CD4-positive, CD25-positive, alpha-beta regulatory T cell (primary cell): ENCODE results near the gene CDK5RAP2. TPM values are rescaled to one million over a fixed set of nuclear protein-coding genes. Genes with fewer than 3 reads are reported as not detected.

Experiments
- ATAC-seq, 2 donors: fragments of 150-1000 bp; cut with Tn5 transposase; one replicate each; pipeline ENCODE4 v1.10.0; 2021; ENCODE audit warnings: low read depth in 2 of 2, moderate number of reproducible peaks in 2 of 2, moderate library complexity in 1 of 2
- DNase-seq, 3 donors: peaks; one replicate each; pipeline versions ENCODE4 v3.0.0 to v3.0.0-alpha.2; 2012 to 2022; ENCODE audit warnings: mixed read lengths in 1 of 3
- H3K27ac ChIP-seq: one replicate; pipeline ENCODE4 v1.7.0; 2013; ENCODE audit warnings: mild to moderate bottlenecking, low read length; ENCODE audit not compliant: insufficient read depth, poor library complexity, severe bottlenecking
- H3K27me3 ChIP-seq: one replicate; pipeline ENCODE4 v1.7.0; 2013; ENCODE audit warnings: low read length; ENCODE audit not compliant: control insufficient read depth, insufficient read depth
- H3K36me3 ChIP-seq: one replicate; pipeline ENCODE4 v1.7.0; 2013; ENCODE audit warnings: mild to moderate bottlenecking, low read length, moderate library complexity; ENCODE audit not compliant: control insufficient read depth, insufficient read depth
- H3K4me1 ChIP-seq: 2 replicates; pipeline ENCODE4 v1.7.0; 2013; ENCODE audit warnings: mild to moderate bottlenecking, low read length; ENCODE audit not compliant: insufficient read depth, control insufficient read depth, poor library complexity, severe bottlenecking
- H3K4me3 ChIP-seq: one replicate; pipeline ENCODE4 v1.7.0; 2013; ENCODE audit warnings: low read depth, mild to moderate bottlenecking, low read length, moderate library complexity
- H3K9me3 ChIP-seq, 2 experiments: 1 replicate in 1 of 2; 2 replicates in 1 of 2; pipeline ENCODE4 v1.7.0; 2013; ENCODE audit warnings: low read length in 2 of 2, mild to moderate bottlenecking in 1 of 2, moderate library complexity in 1 of 2; ENCODE audit not compliant: control insufficient read depth in 2 of 2
- H3K27ac Mint-ChIP-seq, 3 donors: one replicate each; pipeline ENCODE4 v1.8.0; 2020 to 2022; ENCODE audit warnings: mild to moderate bottlenecking in 3 of 3, mixed read lengths in 3 of 3, moderate library complexity in 2 of 3
- H3K27me3 Mint-ChIP-seq: one replicate; pipeline ENCODE4 v1.8.0; 2022; ENCODE audit warnings: mild to moderate bottlenecking, mixed read lengths
- H3K36me3 Mint-ChIP-seq: one replicate; pipeline ENCODE4 v1.8.0; 2020; ENCODE audit warnings: mixed read lengths
- H3K4me1 Mint-ChIP-seq, 4 donors: one replicate each; pipeline ENCODE4 v1.8.0; 2020 to 2022; ENCODE audit warnings: mixed read lengths in 4 of 4, mild to moderate bottlenecking in 1 of 4
- H3K4me3 Mint-ChIP-seq, 4 donors: one replicate each; pipeline ENCODE4 v1.8.0; 2020 to 2022; ENCODE audit warnings: mild to moderate bottlenecking in 4 of 4, mixed read lengths in 4 of 4, moderate library complexity in 3 of 4
- H3K9me3 Mint-ChIP-seq, 7 donors: one replicate each; pipeline ENCODE4 v1.8.0; 2020 to 2022; ENCODE audit warnings: mixed read lengths in 7 of 7, mild to moderate bottlenecking in 3 of 7, moderate library complexity in 2 of 7
- polyA plus RNA-seq, 4 donors: library from polyadenylated mRNA; unstranded; fragments of 300-500 nt; fragmentation: Illumina TruSeq; gene quantifications; one replicate each; pipeline ENCODE4 v1.2.3, GENCODE V29; 2021
- total RNA-seq: library from RNA; stranded (reverse); gene quantifications from one replicate; pipeline ENCODE4 v1.2.3, GENCODE V29; 2022

CDK5RAP2 gene
- total and polyA plus RNA-seq, 5 donors from 2014 or later = 14.6 to 64.5 (median 16.9) TPM

- Mint-ChIP-seq H3K4me1 (peaks cover 12 to 28% (median 21%) of the 10 kb centered on the region in 4 donors), H3K9me3 (no peaks in the 10 kb centered on the region), H3K27ac (no peak overlapping the region), H3K36me3 (peaks cover 62% of the 10 kb centered on the region), H3K27me3 (no peaks in the 10 kb centered on the region), H3K4me3 (no peak overlapping the region)
- Histone ChIP-seq H3K36me3 (peaks cover 35% of the 10 kb centered on the region), H3K27me3 (no peaks in the 10 kb centered on the region), H3K4me1 (no peaks in the 10 kb centered on the region), H3K9me3 (no peaks in the 10 kb centered on the region), H3K4me3 (no peak overlapping the region), H3K27ac (no peak overlapping the region)
- DNase-seq (no peak), ATAC-seq (no peak)
These were observed 147.4 kb downstream of the CDK5RAP2 start for GRCh38 chr9:120432600-120432999.

- no peak overlapping the region for H3K4me3 ChIP-seq
- no peak overlapping the region for H3K27ac ChIP-seq
- ATAC-seq = no peak
- Mint-ChIP-seq H3K4me1 (peaks cover 12 to 28% (median 21%) of the 10 kb centered on the region in 4 donors), H3K27me3 (no peaks in the 10 kb centered on the region), H3K9me3 (no peaks in the 10 kb centered on the region), H3K27ac (no peak overlapping the region), H3K36me3 (peaks cover 63% of the 10 kb centered on the region), H3K4me3 (no peak overlapping the region)
- no peaks in the 10 kb centered on the region for H3K27me3 ChIP-seq
- DNase-seq = no peak
- H3K4me1 ChIP-seq = no peaks in the 10 kb centered on the region
- peaks cover 31% of the 10 kb centered on the region for H3K36me3 ChIP-seq
- H3K9me3 ChIP-seq = no peaks in the 10 kb centered on the region
These were observed 148.7 kb downstream of the CDK5RAP2 start for GRCh38 chr9:120431268-120431667.

GRCh38 chr9:120424248-120424647 lies 155.7 kb downstream of the CDK5RAP2 start:
- Mint-ChIP-seq H3K27ac (peak overlapping the region in 1 of 3 donors; percentile 17), H3K4me1 (peaks cover 0 to 10% (median 3%) of the 10 kb centered on the region in 4 donors), H3K4me3 (no peak overlapping the region), H3K27me3 (no peaks in the 10 kb centered on the region), H3K9me3 (no peaks in the 10 kb centered on the region), H3K36me3 (peaks cover 59% of the 10 kb centered on the region)
- Histone ChIP-seq H3K9me3 (no peaks in the 10 kb centered on the region), H3K27me3 (no peaks in the 10 kb centered on the region), H3K4me1 (no peaks in the 10 kb centered on the region), H3K4me3 (no peak overlapping the region), H3K27ac (no peak overlapping the region), H3K36me3 (peaks cover 60% of the 10 kb centered on the region)
- no peak for ATAC-seq
- no peak for DNase-seq

- ATAC-seq (no peak), DNase-seq (no peak)
- H3K27ac ChIP-seq = no peak overlapping the region
- peaks cover 59% of the 10 kb centered on the region for H3K36me3 Mint-ChIP-seq
- H3K4me1 Mint-ChIP-seq = peaks cover 0 to 10% (median 3%) of the 10 kb centered on the region in 4 donors
- no peaks in the 10 kb centered on the region for H3K27me3 Mint-ChIP-seq
- no peak overlapping the region for H3K4me3 ChIP-seq
- H3K4me3 Mint-ChIP-seq = no peak overlapping the region
- peak overlapping the region in 1 of 3 donors; percentile 37 for H3K27ac Mint-ChIP-seq
- no peaks in the 10 kb centered on the region for H3K9me3 Mint-ChIP-seq
- H3K4me1 ChIP-seq = no peaks in the 10 kb centered on the region
- no peaks in the 10 kb centered on the region for H3K27me3 ChIP-seq
- H3K36me3 ChIP-seq = peaks cover 65% of the 10 kb centered on the region
- no peaks in the 10 kb centered on the region for H3K9me3 ChIP-seq
These were observed 156.2 kb downstream of the CDK5RAP2 start for GRCh38 chr9:120423812-120424211.

- H3K9me3 Mint-ChIP-seq = no peaks in the 10 kb centered on the region
- H3K4me3 Mint-ChIP-seq = no peak overlapping the region
These were observed 158.0 kb downstream of the CDK5RAP2 start for GRCh38 chr9:120421977-120422376.

GRCh38 chr9:120418315-120418714 lies 161.7 kb downstream of the CDK5RAP2 start:
- peaks cover 57% of the 10 kb centered on the region for H3K36me3 ChIP-seq
- no peaks in the 10 kb centered on the region for H3K27me3 ChIP-seq
- no peak overlapping the region for H3K4me3 ChIP-seq
- Mint-ChIP-seq H3K9me3 (no peaks in the 10 kb centered on the region), H3K27me3 (no peaks in the 10 kb centered on the region), H3K4me1 (peaks cover 0 to 4% (median 1%) of the 10 kb centered on the region in 4 donors), H3K4me3 (no peak overlapping the region), H3K36me3 (peaks cover 66% of the 10 kb centered on the region), H3K27ac (peak overlapping the region in 2 of 3 donors; percentile 49 to 59)
- no peak overlapping the region for H3K27ac ChIP-seq
- no peak for ATAC-seq
- no peaks in the 10 kb centered on the region for H3K4me1 ChIP-seq
- H3K9me3 ChIP-seq = no peaks in the 10 kb centered on the region
- DNase-seq = no peak

More at GRCh38 chr9:120421977-120422376, 158.0 kb downstream of the CDK5RAP2 start:
- Histone ChIP-seq H3K9me3 (no peaks in the 10 kb centered on the region), H3K4me3 (no peak overlapping the region), H3K27ac (no peak overlapping the region), H3K36me3 (peaks cover 73% of the 10 kb centered on the region), H3K27me3 (no peaks in the 10 kb centered on the region), H3K4me1 (no peaks in the 10 kb centered on the region)
- H3K27ac Mint-ChIP-seq = peak overlapping the region in 2 of 3 donors; percentile 53 to 67
- DNase-seq (no peak), ATAC-seq (no peak)
- peaks cover 0 to 12% (median 4%) of the 10 kb centered on the region in 4 donors for H3K4me1 Mint-ChIP-seq
- no peaks in the 10 kb centered on the region for H3K27me3 Mint-ChIP-seq
- H3K36me3 Mint-ChIP-seq = peaks cover 68% of the 10 kb centered on the region

- ATAC-seq (no peak), DNase-seq (no peak)
- Histone ChIP-seq H3K27ac (no peak overlapping the region), H3K4me3 (no peak overlapping the region), H3K9me3 (no peaks in the 10 kb centered on the region), H3K36me3 (peaks cover 60% of the 10 kb centered on the region), H3K4me1 (no peaks in the 10 kb centered on the region), H3K27me3 (no peaks in the 10 kb centered on the region)
- H3K27ac Mint-ChIP-seq = no peak overlapping the region
- H3K27me3 Mint-ChIP-seq = no peaks in the 10 kb centered on the region
- H3K4me3 Mint-ChIP-seq = no peak overlapping the region
- H3K4me1 Mint-ChIP-seq = peaks cover 0 to 5% (median 1%) of the 10 kb centered on the region in 4 donors
- peaks cover 70% of the 10 kb centered on the region for H3K36me3 Mint-ChIP-seq
- no peaks in the 10 kb centered on the region for H3K9me3 Mint-ChIP-seq
These were observed 163.1 kb downstream of the CDK5RAP2 start for GRCh38 chr9:120416781-120417427.
